ENCODE results near the gene ASB2.

GRCh38 chr14:93911975-93912615, 64.3 kb downstream of the ASB2 start:
- TF ChIP-seq, protein P1, sequence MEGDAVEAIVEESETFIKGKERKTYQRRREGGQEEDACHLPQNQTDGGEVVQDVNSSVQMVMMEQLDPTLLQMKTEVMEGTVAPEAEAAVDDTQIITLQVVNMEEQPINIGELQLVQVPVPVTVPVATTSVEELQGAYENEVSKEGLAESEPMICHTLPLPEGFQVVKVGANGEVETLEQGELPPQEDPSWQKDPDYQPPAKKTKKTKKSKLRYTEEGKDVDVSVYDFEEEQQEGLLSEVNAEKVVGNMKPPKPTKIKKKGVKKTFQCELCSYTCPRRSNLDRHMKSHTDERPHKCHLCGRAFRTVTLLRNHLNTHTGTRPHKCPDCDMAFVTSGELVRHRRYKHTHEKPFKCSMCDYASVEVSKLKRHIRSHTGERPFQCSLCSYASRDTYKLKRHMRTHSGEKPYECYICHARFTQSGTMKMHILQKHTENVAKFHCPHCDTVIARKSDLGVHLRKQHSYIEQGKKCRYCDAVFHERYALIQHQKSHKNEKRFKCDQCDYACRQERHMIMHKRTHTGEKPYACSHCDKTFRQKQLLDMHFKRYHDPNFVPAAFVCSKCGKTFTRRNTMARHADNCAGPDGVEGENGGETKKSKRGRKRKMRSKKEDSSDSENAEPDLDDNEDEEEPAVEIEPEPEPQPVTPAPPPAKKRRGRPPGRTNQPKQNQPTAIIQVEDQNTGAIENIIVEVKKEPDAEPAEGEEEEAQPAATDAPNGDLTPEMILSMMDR (IDR thresholded peaks at IDR 0.05; ENCODE audit: poor library complexity, severe bottlenecking), result no peak
- no peak for TF ChIP-seq EP300 (conservative IDR thresholded peaks at IDR 0.05; ENCODE audit: poor library complexity, severe bottlenecking)
